CD4-positive, alpha-beta T cell treated with Interleukin-1 beta for 1 hour (primary cell): ENCODE data around the gene ARID3B.
"Not testable (repeated sequence)": the region's sequence is repeated elsewhere in the genome, so short reads cannot be mapped to it uniquely, and the experiment has no call there.

Experiments used
- DNase-seq, 2 donors: peaks; one replicate each; pipeline ENCODE4 v3.0.0-alpha.2; 2020 to 2022

The ARID3B gene

DNA sequence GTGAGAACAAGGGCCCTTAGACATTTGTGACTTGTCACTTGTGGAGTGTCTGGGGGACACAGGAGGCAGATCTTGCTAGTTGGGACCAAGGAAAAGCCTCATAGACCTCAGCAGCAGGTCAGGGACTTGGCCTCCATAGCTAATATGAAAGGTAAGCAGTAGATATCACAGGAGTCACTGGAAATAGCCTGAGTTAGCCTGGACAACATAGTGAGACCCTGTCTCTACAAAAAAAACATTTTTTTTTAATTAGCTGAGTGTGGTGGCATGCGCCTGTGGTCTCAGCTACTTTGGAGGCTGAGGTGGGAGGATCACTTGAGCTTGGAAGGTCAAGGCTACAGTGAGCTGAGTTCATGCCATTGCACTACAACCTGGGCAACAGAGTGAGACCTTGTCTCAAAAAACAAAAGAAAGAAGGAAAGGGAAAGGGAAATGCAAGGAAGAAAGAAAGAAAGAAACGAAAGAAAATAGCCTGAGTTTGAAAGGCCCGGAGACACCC lies 37.5 kb downstream of the ARID3B start:
- DNase-seq = no peak

DNA sequence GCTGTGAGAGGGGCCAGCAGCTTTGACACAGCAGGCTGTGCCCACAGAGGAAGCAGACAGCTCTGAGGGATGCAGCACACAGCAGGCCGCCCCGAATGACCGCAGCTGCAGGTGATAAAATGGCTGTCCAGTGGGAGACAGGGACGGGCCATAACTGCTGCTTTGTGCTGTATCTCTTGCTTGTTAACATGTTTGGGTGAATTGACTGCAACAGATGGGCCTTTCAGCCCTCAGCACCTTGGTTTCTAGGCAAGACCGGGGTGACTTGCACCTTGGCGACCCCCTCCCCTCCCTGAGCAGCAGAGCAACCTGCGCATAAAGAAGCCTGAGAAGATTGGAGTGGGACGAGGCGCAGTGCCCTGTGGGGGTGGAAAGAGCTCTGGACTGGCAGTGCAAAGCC lies 38.0 kb downstream of the ARID3B start:
- DNase-seq = no peak

- DNase-seq = no peak
Measured at GRCh38 chr15:74580538-74581350, 39.7 kb downstream of the ARID3B start.

DNA sequence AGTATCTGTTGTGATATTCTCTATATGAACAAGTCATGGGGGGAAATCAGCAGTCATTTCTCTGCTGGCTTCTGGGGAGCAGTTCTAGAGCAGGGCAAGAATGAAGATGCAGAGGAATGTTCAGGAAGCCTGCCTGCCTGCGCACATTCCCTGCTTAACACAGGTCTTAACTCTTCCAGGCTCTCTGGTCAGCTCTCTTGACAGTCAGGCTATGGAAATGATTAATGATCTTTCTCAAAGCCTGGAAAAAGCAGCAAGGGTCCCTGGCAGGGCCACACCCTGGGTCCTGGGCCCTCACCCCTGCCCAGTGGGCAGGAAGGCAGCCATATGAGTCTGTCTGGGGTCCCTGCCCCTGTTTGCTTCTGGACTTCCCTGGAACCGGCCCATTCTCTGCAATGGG lies 43.2 kb downstream of the ARID3B start:
- no peak for DNase-seq

DNA sequence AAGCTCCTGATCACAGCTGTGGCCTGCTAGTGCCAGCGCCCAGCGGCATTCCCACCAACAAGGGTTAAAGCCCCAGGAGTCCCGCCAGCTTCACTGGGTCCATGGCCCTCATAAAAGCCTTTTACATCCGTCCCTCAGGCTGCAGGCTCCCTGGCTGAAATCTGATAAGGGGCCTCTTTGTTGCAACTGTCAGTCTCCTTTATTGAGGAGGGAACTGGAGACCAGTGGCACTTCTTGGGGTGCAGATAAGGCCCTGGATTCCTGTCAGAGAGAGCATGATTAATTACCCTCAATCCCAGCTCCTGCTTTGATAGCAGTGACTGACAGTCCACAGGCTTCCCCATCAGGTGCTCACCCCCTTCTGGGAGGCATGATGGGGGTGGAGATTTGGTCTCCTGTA lies 43.8 kb downstream of the ARID3B start:
- no peak for DNase-seq

DNA sequence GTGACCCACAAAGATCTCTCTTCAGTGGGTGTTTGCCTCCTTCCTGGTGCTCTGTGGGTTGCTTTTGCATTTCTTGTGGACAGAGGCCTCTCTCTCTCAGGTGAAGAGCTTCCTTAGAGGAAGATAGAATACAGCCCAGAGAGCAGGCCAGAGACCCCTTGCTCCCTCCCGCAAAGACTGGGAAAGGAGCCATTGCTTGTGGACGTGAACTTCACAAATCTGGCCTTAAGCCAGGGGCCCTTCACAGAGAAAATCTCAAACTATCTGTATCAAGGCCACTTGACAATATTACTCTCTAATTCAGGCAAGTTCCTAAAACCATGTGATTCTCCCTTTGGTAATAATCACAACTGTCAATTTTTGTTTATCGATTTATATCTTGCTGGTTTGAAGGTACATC lies 44.2 kb downstream of the ARID3B start:
- no peak for DNase-seq

DNA sequence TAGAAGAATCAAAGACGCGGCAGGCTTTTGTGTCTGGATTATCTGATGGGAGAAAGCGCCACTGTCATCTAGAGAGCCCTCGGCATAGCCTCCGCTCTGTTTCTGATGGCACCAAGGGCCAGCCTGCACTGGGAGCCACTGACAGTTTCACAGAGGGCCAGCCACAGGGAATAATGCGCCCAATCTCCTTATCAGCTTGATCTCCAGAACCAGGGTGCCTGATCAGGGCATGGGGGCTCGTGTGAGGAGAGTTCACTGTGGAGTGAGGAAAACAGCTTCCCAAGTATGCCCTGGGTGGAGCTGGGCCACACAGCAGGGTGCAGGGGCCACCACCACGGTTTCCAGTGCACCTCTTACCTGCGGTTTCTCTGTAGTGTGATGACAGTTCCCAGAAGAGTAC lies 44.8 kb downstream of the ARID3B start:
- no peak for DNase-seq

- DNase-seq = no peak
Measured at GRCh38 chr15:74589826-74590225, 48.8 kb downstream of the ARID3B start.

- no peak for DNase-seq
Measured at GRCh38 chr15:74592222-74592621, 51.2 kb downstream of the ARID3B start.

DNA sequence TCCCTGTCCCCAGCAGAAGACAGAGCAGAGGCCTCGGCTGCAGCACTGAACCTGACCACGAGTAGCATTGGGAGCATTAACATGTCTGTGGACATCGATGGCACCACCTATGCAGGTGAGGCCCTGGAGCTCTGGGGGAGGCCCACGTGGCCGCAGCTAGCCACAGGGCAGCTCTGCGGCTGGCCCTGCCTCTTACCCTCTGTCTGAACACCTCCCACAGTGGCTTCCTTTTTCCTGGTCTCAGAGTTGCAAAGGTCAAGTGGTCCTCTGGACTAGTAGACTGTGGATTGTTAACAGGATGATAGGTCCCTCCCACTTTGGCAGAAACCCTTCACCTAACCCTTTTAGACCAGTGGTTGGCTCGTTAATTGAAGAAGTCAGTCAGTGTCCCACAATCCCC lies 52.1 kb downstream of the ARID3B start:
- no peak for DNase-seq

- no peak for DNase-seq
Measured at GRCh38 chr15:74594455-74594854, 53.4 kb downstream of the ARID3B start.

- DNase-seq = no peak
Measured at GRCh38 chr15:74595271-74595670, 54.3 kb downstream of the ARID3B start.

- DNase-seq = not testable (repeated sequence)
Measured at GRCh38 chr15:74596736-74597135, 55.7 kb downstream of the ARID3B start.

- DNase-seq = not testable (repeated sequence)
Measured at GRCh38 chr15:74597146-74597705, 56.2 kb downstream of the ARID3B start.

GRCh38 chr15:74598126-74598842 lies 57.3 kb downstream of the ARID3B start:
- DNase-seq = peak; percentile 89 to 90

DNA sequence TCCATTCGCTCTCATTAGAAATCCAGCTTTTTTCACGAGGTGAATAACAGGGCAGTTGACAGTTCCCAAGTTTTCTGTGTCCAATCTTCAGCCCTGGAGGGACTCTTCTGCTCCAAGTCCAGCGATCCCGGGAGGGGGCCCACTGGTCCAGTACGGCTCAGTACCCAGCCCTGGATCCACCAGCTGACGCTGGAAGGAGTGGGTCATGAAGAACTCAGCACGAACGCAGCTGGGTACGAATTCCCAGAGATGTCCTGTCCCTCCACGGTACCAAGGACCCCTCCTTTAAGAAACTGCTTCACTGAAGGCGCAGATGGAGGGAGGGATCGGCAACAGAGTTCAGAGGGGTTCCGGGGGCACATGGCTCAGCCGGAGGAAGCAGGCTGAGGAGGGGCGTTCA lies 58.1 kb downstream of the ARID3B start:
- no peak for DNase-seq

DNA sequence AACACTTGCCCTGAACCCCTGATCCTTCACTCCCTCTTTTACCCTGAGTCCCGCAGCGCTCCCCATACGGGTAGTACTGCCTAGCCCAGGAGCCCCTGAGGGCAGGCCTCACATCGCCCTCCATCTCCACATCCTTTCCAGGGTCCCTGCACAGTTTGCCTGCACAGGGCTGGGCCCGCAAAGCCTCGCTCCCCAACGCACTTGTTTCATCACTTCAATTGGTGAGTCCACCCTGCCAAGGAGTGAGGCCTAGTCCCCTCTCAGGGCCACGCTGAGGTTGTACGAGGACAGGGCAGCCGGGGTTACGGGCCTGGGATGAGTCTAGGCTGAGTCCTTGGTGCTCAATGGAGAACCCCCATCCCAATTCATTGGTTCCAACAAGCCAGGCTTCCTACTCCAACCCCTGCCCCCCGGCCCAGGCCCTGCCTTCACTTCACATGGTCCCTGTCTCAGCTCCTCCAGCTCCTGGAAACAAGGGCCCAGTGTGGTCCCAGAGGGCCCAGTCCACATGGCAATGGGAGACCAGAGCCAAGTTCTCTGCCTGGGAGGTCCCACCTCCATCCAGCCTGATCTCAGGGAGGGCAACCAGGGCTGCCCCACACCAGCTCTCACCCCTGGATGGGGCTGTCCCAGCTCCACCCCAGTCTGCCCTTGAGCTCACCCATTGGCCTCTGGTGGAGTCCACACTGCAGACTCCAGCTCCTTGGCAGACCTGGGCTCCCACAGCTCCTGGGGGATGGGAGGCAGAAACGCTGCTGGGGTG lies 62.2 kb downstream of the ARID3B start:
- no peak for DNase-seq

DNA sequence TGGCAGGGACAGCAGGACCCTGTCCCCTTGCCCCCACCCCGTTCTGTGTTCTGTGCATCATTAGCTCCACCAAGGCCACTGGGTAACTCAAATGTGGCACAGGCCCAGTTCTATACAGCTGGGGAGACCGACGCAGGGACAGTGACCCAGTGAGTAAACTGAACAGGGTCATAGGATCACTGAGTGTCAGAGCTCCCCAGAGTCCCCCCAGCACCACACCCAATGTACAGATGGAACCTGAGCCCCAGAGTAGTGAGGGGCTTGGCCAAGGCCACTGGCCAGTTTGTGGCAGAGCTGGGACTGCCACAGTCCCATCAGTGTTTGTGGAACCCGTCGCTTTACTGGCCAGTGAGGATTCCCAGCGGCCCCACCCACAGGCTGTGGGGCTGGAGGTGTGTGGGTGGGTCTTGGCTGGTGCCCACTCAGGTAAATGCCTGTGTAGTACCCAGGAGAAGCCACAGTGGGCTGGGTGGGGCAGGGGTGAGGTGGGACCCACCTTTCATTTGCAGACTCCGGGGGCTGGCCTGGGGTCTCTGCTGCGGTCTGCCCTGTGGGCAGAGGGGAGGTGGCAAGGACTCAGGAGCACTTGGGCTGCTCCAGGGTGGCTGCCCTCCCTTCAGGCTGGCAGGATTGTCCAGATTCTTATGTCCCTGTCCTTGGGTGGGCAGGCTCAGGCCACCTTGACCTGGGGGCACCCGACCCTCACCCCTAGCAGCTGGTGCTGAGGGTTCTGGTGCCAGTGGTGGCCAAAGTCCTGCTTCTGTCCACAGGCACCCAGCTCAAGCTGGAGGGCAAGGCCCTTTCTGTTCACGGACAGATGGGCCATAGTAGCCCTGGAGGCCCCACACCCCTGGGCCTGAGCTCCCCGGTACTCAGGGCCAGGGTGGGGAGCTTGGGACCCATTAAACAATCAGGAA lies 63.0 kb downstream of the ARID3B start:
- no peak for DNase-seq

DNA sequence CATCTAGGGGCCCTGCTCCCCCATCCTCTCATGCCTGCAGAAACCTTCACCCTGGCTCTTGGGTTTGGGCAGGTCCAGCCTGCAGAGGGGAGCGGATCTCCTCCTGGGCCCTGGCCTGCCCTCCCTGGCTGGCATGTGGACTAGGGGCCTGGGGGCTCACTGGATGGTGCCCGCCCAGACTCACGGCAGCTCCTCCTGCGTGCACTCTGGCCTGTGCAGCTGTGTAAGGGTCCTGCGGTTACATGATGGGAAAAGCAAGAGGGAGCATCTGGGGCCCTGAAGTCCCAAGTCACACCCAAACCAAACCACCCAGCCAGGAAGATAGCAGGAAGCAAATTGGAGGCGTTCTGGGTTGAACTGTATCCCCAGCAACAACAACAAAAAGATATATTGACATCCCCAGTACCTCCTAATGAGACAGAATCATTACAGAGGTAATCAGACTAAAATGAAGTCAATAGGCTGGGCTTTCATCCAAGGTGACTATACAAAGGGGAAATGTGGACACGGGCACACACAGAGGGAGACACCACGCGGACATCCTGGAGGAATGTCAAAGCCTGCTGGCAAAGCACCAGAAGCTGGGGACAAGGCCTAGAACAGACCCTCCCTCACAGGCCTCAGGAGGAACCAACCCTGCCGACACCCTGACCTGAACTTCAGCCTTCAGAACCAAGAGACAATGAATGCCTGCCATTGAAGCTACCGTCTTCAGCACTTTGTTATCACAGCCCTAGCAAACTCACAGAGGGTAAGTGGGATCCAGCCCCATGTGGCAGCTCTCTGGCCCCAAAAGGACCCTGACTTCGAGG lies 64.2 kb downstream of the ARID3B start:
- DNase-seq = no peak

DNA sequence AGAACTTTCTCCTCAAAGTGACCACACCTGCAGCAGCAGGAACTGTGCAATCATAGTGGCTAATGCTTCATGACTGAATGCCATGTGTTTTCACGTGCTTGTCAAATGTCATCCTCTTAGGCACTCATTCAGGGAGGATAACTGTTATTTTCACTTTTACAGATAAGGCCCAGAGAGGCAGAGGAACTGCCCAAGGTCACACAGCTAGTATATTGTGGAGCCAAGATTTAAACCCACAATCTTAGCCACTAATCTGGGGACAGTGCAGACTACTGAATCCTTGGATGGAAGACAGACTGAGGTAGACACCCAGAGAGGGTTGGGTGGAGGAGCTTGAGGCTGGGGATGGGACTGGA lies 64.8 kb downstream of the ARID3B start:
- DNase-seq = no peak

- DNase-seq = no peak
Measured at GRCh38 chr15:74608786-74609185, 67.8 kb downstream of the ARID3B start.
